Activated CD4-positive, alpha-beta T cell treated with anti-CD3 and anti-CD28 coated beads, Interleukin-2, amount 50 U/mL, for 1 hour (primary cell): ENCODE measurements around the gene PCDHGC4.

Source experiments
- DNase-seq: peaks from one replicate; pipeline ENCODE4 v3.0.0-alpha.2; 2020

The PCDHGC4 gene

GRCh38 chr5:141490771-141491170 is 5.9 kb downstream of the PCDHGC4 start:
- no peak for DNase-seq

- no peak for DNase-seq
Observed at GRCh38 chr5:141491323-141492167, 6.7 kb downstream of the PCDHGC4 start.

GRCh38 chr5:141492168-141492885 is 7.5 kb downstream of the PCDHGC4 start:
- DNase-seq = no peak

- no peak for DNase-seq
Observed at GRCh38 chr5:141493500-141494422, 8.9 kb downstream of the PCDHGC4 start.

GRCh38 chr5:141494761-141495452 is 10.1 kb downstream of the PCDHGC4 start:
- DNase-seq = no peak

GRCh38 chr5:141495453-141495811 is 10.6 kb downstream of the PCDHGC4 start:
- no peak for DNase-seq

GRCh38 chr5:141496038-141496437 is 11.2 kb downstream of the PCDHGC4 start:
- DNase-seq = no peak

- no peak for DNase-seq
Observed at GRCh38 chr5:141501761-141502160, 16.9 kb downstream of the PCDHGC4 start.

- no peak for DNase-seq
Observed at GRCh38 chr5:141503681-141504080, 18.9 kb downstream of the PCDHGC4 start.

GRCh38 chr5:141504216-141504615 is 19.4 kb downstream of the PCDHGC4 start:
- DNase-seq = no peak

- no peak for DNase-seq
Observed at GRCh38 chr5:141506381-141507155, 21.7 kb downstream of the PCDHGC4 start.

- DNase-seq = no peak
Observed at GRCh38 chr5:141507387-141508091, 22.7 kb downstream of the PCDHGC4 start.

GRCh38 chr5:141508440-141508797 is 23.6 kb downstream of the PCDHGC4 start:
- no peak for DNase-seq

- DNase-seq = no peak
Observed at GRCh38 chr5:141508798-141509611, 24.2 kb downstream of the PCDHGC4 start.

GRCh38 chr5:141510160-141510559 is 25.3 kb downstream of the PCDHGC4 start:
- DNase-seq = no peak

GRCh38 chr5:141510850-141511601 is 26.2 kb downstream of the PCDHGC4 start:
- no peak for DNase-seq

GRCh38 chr5:141511771-141512325 is 27.0 kb downstream of the PCDHGC4 start:
- DNase-seq = no peak

GRCh38 chr5:141512390-141512910 is 27.6 kb downstream of the PCDHGC4 start:
- peak; percentile 87 for DNase-seq
